GM12878 (cell line): Measurements from ENCODE around the gene ADAMTSL5.

Experiments
- KDM1A ChIP-seq: fragments of 200-600 bp; sonication (generic); IDR thresholded peaks from 2 replicates; pipeline ENCODE4 v1.6.1; 2016; ENCODE audit warnings: borderline replicate concordance
- POLR2A ChIP-seq: IDR thresholded peaks from 2 replicates; pipeline ENCODE4 v1.6.1; 2011; ENCODE audit warnings: low read depth, mild to moderate bottlenecking, low read length
- REST ChIP-seq: IDR thresholded peaks from 2 replicates; pipeline ENCODE4 v1.6.1; 2012; ENCODE audit warnings: mild to moderate bottlenecking, low read depth, low read length
- SMC3 ChIP-seq: IDR thresholded peaks from 2 replicates; pipeline ENCODE4 v1.6.1; 2011; ENCODE audit warnings: low read length, improper control_type of control experiment, borderline replicate concordance
- SREBF1 ChIP-seq: IDR thresholded peaks from 2 replicates; pipeline ENCODE4 v1.6.1; 2012; ENCODE audit warnings: mild to moderate bottlenecking, low read length
- TF ChIP-seq, protein P1 (sequence below), 3 experiments: IDR thresholded peaks in 2 of 3; conservative IDR thresholded peaks in 1 of 3; 2 replicates each; pipeline ENCODE4 v1.5.1; 2011; ENCODE audit warnings: low read depth in 3 of 3, low read length in 3 of 3, mild to moderate bottlenecking in 3 of 3, control low read depth in 2 of 3, moderate library complexity in 2 of 3, inconsistent platforms in 1 of 3, mixed read lengths in 1 of 3; ENCODE audit not compliant: control insufficient read depth in 2 of 3, insufficient read depth in 1 of 3; ENCODE audit errors: extremely low read depth in 1 of 3

DNA sequence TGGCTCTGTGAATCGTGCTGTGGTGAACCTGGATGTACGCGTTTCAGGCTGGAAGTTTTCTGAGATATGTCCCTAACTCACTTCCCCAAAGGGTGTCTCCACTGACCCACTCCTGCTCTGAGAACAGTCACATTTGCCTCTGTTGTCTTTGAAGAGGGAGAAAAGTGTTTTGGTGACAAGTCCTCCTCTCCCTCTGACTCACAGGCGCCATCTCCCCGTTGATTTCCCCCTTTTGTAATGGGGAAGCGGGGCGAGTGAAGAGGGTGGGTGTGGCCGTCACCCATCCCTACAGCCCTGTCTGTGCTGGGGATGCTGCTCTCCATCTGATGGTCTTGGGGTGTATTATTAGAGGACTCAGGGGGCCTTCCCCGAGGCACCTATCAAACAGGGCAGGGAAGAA, 53.3 kb downstream of the ADAMTSL5 start:
- TF ChIP-seq SREBF1 (no peak), REST (no peak), SMC3 (no peak), POLR2A (no peak), KDM1A (no peak)
- TF ChIP-seq, protein P1, sequence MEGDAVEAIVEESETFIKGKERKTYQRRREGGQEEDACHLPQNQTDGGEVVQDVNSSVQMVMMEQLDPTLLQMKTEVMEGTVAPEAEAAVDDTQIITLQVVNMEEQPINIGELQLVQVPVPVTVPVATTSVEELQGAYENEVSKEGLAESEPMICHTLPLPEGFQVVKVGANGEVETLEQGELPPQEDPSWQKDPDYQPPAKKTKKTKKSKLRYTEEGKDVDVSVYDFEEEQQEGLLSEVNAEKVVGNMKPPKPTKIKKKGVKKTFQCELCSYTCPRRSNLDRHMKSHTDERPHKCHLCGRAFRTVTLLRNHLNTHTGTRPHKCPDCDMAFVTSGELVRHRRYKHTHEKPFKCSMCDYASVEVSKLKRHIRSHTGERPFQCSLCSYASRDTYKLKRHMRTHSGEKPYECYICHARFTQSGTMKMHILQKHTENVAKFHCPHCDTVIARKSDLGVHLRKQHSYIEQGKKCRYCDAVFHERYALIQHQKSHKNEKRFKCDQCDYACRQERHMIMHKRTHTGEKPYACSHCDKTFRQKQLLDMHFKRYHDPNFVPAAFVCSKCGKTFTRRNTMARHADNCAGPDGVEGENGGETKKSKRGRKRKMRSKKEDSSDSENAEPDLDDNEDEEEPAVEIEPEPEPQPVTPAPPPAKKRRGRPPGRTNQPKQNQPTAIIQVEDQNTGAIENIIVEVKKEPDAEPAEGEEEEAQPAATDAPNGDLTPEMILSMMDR (IDR thresholded peaks at IDR 0.05 in 2 of 3, conservative IDR thresholded peaks at IDR 0.05 in 1 of 3; ENCODE audit: control insufficient read depth in 2 of 3, extremely low read depth in 1 of 3, insufficient read depth in 1 of 3, low read depth in 3 of 3, low read length in 3 of 3) = no peak
